Progenitor cell of endocrine pancreas (in vitro differentiated cells): Measurements from ENCODE around the gene HPN. TPM values are rescaled to one million over a fixed set of nuclear protein-coding genes. Genes with fewer than 3 reads are reported as not detected.

Experiments
- DNase-seq: peaks from one replicate; pipeline ENCODE4 v3.0.0; 2021; ENCODE audit warnings: low spot score; ENCODE audit not compliant: unreplicated experiment
- H3K27ac Mint-ChIP-seq: 2 replicates; pipeline ENCODE4 v1.8.0; 2021; ENCODE audit warnings: mild to moderate bottlenecking, moderate library complexity, mixed read lengths
- H3K27me3 Mint-ChIP-seq: 2 replicates; pipeline ENCODE4 v1.8.0; 2021; ENCODE audit warnings: mixed read lengths
- H3K36me3 Mint-ChIP-seq: 2 replicates; pipeline ENCODE4 v1.8.0; 2022; ENCODE audit warnings: mixed read lengths; ENCODE audit not compliant: insufficient read depth
- H3K4me1 Mint-ChIP-seq: 2 replicates; pipeline ENCODE4 v1.8.0; 2021; ENCODE audit warnings: low read depth, mixed read lengths
- H3K4me3 Mint-ChIP-seq: 2 replicates; pipeline ENCODE4 v1.8.0; 2021; ENCODE audit warnings: low read depth, mild to moderate bottlenecking, moderate library complexity, mixed read lengths
- H3K9me3 Mint-ChIP-seq: 2 replicates; pipeline ENCODE4 v1.8.0; 2021; ENCODE audit warnings: low read depth, mixed read lengths
- total RNA-seq: library from RNA; stranded (reverse); gene quantifications from 2 replicates; pipeline ENCODE4 v1.2.1, GENCODE V29; 2021
- TF ChIP-seq, protein P1 (sequence below): fragments of 200-600 bp; sonication (generic); IDR thresholded peaks from one replicate; pipeline ENCODE4 v1.5.0; 2021; ENCODE audit warnings: antibody characterized with exemption, mild to moderate bottlenecking; ENCODE audit not compliant: unreplicated experiment

The HPN gene
- total RNA-seq, 1 donor from 2014 or later = 70.5 TPM

GRCh38 chr19:35075202-35076025 is 33.9 kb downstream of the HPN start:
- DNase-seq = no peak
- no peak overlapping the region for H3K4me3 Mint-ChIP-seq
- H3K4me1 Mint-ChIP-seq = peaks cover 2% of the 10 kb centered on the region
- peaks cover 23% of the 10 kb centered on the region for H3K27me3 Mint-ChIP-seq
- H3K36me3 Mint-ChIP-seq = no peaks in the 10 kb centered on the region
- TF ChIP-seq, protein P1, sequence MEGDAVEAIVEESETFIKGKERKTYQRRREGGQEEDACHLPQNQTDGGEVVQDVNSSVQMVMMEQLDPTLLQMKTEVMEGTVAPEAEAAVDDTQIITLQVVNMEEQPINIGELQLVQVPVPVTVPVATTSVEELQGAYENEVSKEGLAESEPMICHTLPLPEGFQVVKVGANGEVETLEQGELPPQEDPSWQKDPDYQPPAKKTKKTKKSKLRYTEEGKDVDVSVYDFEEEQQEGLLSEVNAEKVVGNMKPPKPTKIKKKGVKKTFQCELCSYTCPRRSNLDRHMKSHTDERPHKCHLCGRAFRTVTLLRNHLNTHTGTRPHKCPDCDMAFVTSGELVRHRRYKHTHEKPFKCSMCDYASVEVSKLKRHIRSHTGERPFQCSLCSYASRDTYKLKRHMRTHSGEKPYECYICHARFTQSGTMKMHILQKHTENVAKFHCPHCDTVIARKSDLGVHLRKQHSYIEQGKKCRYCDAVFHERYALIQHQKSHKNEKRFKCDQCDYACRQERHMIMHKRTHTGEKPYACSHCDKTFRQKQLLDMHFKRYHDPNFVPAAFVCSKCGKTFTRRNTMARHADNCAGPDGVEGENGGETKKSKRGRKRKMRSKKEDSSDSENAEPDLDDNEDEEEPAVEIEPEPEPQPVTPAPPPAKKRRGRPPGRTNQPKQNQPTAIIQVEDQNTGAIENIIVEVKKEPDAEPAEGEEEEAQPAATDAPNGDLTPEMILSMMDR = no peak
- H3K27ac Mint-ChIP-seq = no peak overlapping the region
- H3K9me3 Mint-ChIP-seq = no peaks in the 10 kb centered on the region

- no peak for DNase-seq
- H3K4me3 Mint-ChIP-seq = no peak overlapping the region
- H3K9me3 Mint-ChIP-seq = no peaks in the 10 kb centered on the region
- peaks cover 2% of the 10 kb centered on the region for H3K4me1 Mint-ChIP-seq
- H3K27ac Mint-ChIP-seq = no peak overlapping the region
- peaks cover 23% of the 10 kb centered on the region for H3K27me3 Mint-ChIP-seq
- H3K36me3 Mint-ChIP-seq = no peaks in the 10 kb centered on the region
- TF ChIP-seq, protein P1 = no peak
Measured at GRCh38 chr19:35076026-35076370, 34.5 kb downstream of the HPN start.

DNA sequence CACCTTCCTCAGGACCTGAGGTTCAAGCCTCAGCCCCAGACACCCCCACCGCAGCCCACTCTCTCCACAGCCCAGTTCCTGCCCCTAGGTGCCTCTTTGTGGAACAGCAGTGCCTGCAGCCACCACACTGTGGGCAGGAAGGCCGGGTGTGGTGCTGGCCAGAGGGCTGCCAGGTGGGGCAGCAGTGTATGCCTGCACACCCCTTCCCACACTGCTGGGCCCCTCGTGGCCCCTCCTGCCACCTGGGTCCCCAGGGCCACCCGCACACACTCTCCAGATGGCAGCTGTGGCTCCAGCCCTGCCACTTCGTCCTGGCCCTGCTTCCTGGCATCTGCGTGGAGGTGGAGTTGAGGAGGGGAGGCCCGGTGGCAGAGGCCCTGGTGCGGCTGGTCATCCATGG is 35.1 kb downstream of the HPN start:
- Mint-ChIP-seq H3K27me3 (peaks cover 23% of the 10 kb centered on the region), H3K4me1 (peaks cover 2% of the 10 kb centered on the region), H3K9me3 (no peaks in the 10 kb centered on the region), H3K36me3 (no peaks in the 10 kb centered on the region), H3K27ac (no peak overlapping the region), H3K4me3 (no peak overlapping the region)
- TF ChIP-seq, protein P1 = no peak
- no peak for DNase-seq

DNA sequence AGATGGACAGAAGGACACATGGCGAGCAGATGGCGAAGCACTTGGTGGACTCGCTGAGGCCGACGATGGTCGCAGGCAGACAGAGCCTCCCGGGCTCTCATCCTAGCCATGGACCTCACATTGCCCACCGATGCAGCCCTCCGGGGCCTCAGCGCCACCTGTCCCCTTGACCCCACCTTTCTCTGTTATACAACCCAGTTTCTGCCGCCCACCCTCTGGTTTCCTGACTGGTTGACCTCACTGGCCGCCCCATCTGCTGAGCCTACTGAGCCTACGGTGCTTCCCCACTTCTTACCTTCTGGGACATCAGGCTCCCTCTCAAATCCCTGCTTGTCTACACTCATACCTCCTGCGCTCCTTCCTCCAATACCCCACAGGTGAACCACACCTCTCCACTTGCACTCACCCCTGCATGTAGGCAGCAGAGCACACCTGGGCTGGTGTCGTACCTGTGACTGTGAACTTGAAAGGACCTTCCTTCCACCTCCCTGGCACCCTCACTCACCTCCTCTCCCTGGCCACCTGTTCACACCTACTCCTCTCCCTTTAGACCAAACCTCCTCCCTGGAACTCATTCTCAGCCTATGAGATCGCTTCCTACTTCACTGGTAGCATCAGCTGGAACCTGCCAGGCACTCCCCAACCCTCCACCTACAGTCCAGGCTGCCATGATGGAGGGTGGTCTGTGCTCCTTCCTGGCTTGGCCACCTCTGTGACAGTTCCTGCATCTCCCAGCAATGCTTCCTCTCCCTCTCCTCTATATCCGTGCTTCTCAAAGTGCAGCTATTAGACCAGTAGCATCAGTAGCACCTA is 36.1 kb downstream of the HPN start:
- Mint-ChIP-seq H3K4me3 (no peak overlapping the region), H3K27ac (no peak overlapping the region), H3K36me3 (no peaks in the 10 kb centered on the region), H3K27me3 (peaks cover 23% of the 10 kb centered on the region), H3K4me1 (no peaks in the 10 kb centered on the region), H3K9me3 (no peaks in the 10 kb centered on the region)
- TF ChIP-seq, protein P1 = no peak
- no peak for DNase-seq

GRCh38 chr19:35079826-35080225 is 38.3 kb downstream of the HPN start:
- TF ChIP-seq, protein P1 = no peak

More at GRCh38 chr19:35079826-35080225, 38.3 kb downstream of the HPN start:
- Mint-ChIP-seq H3K27ac (no peak overlapping the region), H3K4me1 (no peaks in the 10 kb centered on the region), H3K4me3 (no peak overlapping the region), H3K36me3 (no peaks in the 10 kb centered on the region), H3K9me3 (no peaks in the 10 kb centered on the region), H3K27me3 (peaks cover 23% of the 10 kb centered on the region)
- DNase-seq = no peak
